Measurements from ENCODE around the gene DCC.
"Not testable (repeated sequence)": the region's sequence is repeated elsewhere in the genome, so short reads cannot be mapped to it uniquely, and the experiment has no call there.

DCC gene

GRCh38 chr18:52348209-52348608, 8.2 kb downstream of the DCC start:
- no peak overlapping the region for H3K9ac ChIP-seq (ENCODE audit: low read depth, low read length)
- WGBS, result 94% methylated on average over 3 of the region's 3 CpGs
- peaks cover 3% of the 10 kb centered on the region; the same call in 1 of the 2 replicates for H3K9me3 ChIP-seq (ENCODE audit: insufficient read depth, low read depth, low read length)
- H3K27me3 ChIP-seq (ENCODE audit: insufficient read depth, low read length), result no peaks in the 10 kb centered on the region
- no peak overlapping the region for H3K4me3 ChIP-seq (ENCODE audit: low read length)
- H3K36me3 ChIP-seq (ENCODE audit: insufficient read depth, low read length), result no peaks in the 10 kb centered on the region
- H3K27ac ChIP-seq (ENCODE audit: low read depth, low read length), result no peak overlapping the region
- no peaks in the 10 kb centered on the region for H3K4me1 ChIP-seq (ENCODE audit: insufficient read depth, low read length)

DNA sequence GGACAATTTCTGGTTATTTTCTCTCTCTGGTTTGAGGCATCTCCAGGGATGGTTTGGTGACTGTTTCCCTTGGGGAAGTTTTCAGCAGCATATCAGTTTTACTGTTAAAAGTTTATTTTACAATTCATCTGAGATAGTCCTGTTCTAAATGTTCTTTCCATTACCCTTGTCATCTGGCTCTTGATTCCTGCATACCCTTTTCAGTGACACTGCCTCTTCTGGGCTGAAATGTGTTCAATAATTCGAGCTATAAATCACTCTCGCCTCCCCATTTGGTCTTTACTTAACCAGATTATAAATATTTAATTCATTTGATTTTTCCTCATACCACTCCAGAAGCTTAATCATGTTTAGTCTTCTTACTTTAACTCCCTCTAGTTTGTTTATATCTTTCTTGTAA, 9.5 kb downstream of the DCC start:
- Histone ChIP-seq H3K27me3 (ENCODE audit: insufficient read depth, low read length) (no peaks in the 10 kb centered on the region), H3K9me3 (ENCODE audit: insufficient read depth, low read depth, low read length) (peaks cover 3% of the 10 kb centered on the region; the same call in 1 of the 2 replicates), H3K36me3 (ENCODE audit: insufficient read depth, low read length) (no peaks in the 10 kb centered on the region), H3K4me1 (ENCODE audit: insufficient read depth, low read length) (no peaks in the 10 kb centered on the region), H3K27ac (ENCODE audit: low read depth, low read length) (no peak overlapping the region), H3K4me3 (ENCODE audit: low read length) (no peak overlapping the region), H3K9ac (ENCODE audit: low read depth, low read length) (no peak overlapping the region)
- 74% methylated on average over 2 of the region's 2 CpGs for WGBS

DNA sequence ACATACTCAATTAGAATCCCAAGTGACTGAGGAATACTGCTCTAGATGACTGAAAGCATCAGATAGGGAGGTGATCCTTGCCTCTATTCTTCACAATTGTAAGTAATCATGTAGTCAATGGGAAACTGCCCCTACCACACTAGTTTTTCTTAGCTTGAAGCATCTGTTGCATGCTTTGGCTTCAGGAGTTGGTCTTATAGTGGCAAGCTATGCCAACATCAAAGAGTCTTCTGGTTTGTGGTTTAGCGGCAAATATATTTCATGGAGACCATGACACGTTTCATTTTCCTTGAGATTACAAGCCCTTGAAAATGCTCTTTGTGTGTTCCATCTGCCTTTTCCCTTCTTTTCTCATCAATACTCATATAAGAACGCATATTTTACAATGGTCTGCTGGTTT, 12.9 kb downstream of the DCC start:
- no peak overlapping the region for H3K27ac ChIP-seq (ENCODE audit: low read depth, low read length)
- H3K4me1 ChIP-seq (ENCODE audit: insufficient read depth, low read length), result no peaks in the 10 kb centered on the region
- H3K27me3 ChIP-seq (ENCODE audit: insufficient read depth, low read length), result no peaks in the 10 kb centered on the region
- no peak overlapping the region for H3K4me3 ChIP-seq (ENCODE audit: low read length)
- no peaks in the 10 kb centered on the region for H3K36me3 ChIP-seq (ENCODE audit: insufficient read depth, low read length)
- 97% methylated on average over 3 of the region's 3 CpGs for WGBS
- peaks cover 2% of the 10 kb centered on the region; the same call in 1 of the 2 replicates for H3K9me3 ChIP-seq (ENCODE audit: insufficient read depth, low read depth, low read length)
- H3K9ac ChIP-seq (ENCODE audit: low read depth, low read length), result no peak overlapping the region

DNA sequence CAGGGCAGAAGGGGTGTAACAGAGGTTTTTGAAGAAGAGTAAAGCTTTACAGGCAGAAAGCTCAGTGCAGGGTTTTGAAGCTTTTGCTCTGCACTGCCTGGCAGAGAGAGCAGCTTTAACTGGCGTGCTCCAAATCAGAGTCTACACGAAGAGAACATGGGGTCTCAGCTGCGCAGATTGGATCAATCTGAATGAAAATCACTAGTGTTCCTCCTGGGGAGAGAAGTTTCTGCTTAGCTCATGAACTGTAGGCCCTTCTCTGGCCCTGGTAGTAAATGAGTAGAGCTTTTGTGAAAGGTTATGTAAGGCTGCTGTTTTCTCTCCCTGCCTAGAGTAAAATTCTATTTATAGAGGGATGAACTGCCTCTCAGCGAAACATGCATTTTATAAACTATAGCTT, 13.6 kb downstream of the DCC start:
- Histone ChIP-seq H3K9ac (ENCODE audit: low read depth, low read length) (no peak overlapping the region), H3K4me3 (ENCODE audit: low read length) (no peak overlapping the region), H3K27ac (ENCODE audit: low read depth, low read length) (no peak overlapping the region), H3K36me3 (ENCODE audit: insufficient read depth, low read length) (no peaks in the 10 kb centered on the region), H3K9me3 (ENCODE audit: insufficient read depth, low read depth, low read length) (no peaks in the 10 kb centered on the region), H3K4me1 (ENCODE audit: insufficient read depth, low read length) (no peaks in the 10 kb centered on the region), H3K27me3 (ENCODE audit: insufficient read depth, low read length) (no peaks in the 10 kb centered on the region)
- 81% methylated on average over 3 of the region's 4 CpGs for WGBS

DNA sequence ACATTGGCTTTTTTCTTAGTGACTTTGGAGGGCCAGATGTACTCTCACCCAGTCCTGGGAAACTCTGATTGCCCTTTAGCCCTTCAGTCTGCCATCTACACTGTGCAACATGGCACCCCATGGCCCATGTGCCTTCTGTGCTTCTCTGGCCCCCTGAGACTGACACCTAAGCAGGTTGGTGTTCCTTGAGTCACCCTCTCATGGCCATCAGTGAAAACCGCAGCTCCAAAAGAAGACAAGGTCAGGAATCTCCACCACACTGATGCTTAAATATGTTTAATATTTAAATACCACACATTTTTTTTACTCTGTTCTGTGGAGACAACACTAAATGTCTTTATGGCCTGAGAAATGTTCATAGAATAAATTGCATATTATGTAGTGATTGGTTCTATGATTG, 23.9 kb downstream of the DCC start:
- Histone ChIP-seq H3K9ac (ENCODE audit: low read depth, low read length) (no peak overlapping the region), H3K36me3 (ENCODE audit: insufficient read depth, low read length) (no peaks in the 10 kb centered on the region), H3K9me3 (ENCODE audit: insufficient read depth, low read depth, low read length) (no peaks in the 10 kb centered on the region), H3K4me3 (ENCODE audit: low read length) (no peak overlapping the region), H3K27ac (ENCODE audit: low read depth, low read length) (no peak overlapping the region), H3K27me3 (ENCODE audit: insufficient read depth, low read length) (no peaks in the 10 kb centered on the region), H3K4me1 (ENCODE audit: insufficient read depth, low read length) (no peaks in the 10 kb centered on the region)
- WGBS, result 93% methylated on average over 1 of the region's 1 CpG

DNA sequence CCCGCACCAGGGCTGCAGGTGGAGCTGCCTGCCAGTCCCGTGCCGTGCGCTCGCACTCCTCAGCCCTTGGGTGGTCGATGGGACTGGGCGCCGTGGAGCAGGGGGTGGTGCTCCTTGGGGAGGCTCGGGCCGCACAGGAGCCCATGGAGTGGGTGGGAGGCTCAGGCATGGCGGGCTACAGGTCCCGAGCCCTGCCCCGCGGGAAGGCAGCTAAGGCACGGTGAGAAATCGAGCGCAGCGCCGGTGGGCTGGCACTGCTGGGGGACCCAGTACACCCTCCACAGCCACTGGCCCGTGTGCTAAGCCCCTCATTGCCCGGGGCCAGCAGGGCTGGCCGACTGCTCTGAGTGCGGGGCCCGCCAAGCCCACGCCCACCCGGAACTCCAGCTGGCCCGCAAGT, 26.9 kb downstream of the DCC start:
- not testable (repeated sequence) for H3K4me1 ChIP-seq (ENCODE audit: insufficient read depth, low read length); H3K27ac ChIP-seq (ENCODE audit: low read depth, low read length); H3K27me3 ChIP-seq (ENCODE audit: insufficient read depth, low read length); H3K9me3 ChIP-seq (ENCODE audit: insufficient read depth, low read depth, low read length); H3K36me3 ChIP-seq (ENCODE audit: insufficient read depth, low read length); H3K9ac ChIP-seq (ENCODE audit: low read depth, low read length); H3K4me3 ChIP-seq (ENCODE audit: low read length)
- 94% methylated on average over 27 of the region's 27 CpGs for WGBS

DNA sequence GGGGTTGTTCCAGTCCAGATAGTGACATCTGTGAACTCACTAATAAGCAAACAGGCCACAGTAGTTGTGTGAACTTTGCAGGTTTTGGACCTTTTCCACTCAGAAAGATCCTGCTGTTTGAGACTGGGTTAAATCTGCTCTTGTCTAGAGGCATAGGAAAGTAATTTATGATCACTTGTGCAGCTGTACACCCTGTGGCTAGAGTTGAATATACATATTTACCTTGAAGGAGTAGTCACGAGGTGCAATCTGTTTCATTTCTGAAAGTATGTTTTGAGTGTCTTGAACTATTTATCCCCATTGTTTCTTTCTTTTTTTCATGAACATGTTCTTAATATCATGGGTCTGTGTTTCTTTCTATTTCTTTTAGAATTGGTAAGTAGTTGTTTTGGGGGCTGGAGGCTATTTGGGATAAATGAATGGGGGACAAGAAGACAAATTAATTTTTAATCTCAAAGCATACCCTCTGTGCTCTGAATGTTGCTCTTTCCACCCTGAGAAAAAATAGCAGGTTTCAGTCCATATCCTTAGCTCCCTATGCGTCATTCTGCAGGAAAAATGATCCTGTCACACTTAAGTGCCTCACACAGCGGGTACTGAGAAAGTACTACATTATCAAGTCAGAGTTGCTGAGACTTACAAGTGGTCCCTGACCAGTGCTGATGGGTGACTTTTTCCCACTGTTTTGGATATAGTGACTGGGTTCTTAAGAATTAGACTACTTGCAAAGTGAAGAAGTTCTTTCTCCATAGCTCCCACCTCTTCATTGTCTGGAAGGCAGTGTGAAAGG, 28.2 kb downstream of the DCC start:
- no peaks in the 10 kb centered on the region for H3K27me3 ChIP-seq (ENCODE audit: insufficient read depth, low read length)
- 97% methylated on average over 3 of the region's 3 CpGs for WGBS
- no peaks in the 10 kb centered on the region for H3K9me3 ChIP-seq (ENCODE audit: insufficient read depth, low read depth, low read length)
- H3K4me3 ChIP-seq (ENCODE audit: low read length), result no peak overlapping the region
- H3K36me3 ChIP-seq (ENCODE audit: insufficient read depth, low read length), result no peaks in the 10 kb centered on the region
- H3K27ac ChIP-seq (ENCODE audit: low read depth, low read length), result no peak overlapping the region
- H3K9ac ChIP-seq (ENCODE audit: low read depth, low read length), result no peak overlapping the region
- no peaks in the 10 kb centered on the region for H3K4me1 ChIP-seq (ENCODE audit: insufficient read depth, low read length)

GRCh38 chr18:52370841-52371240, 30.8 kb downstream of the DCC start:
- H3K9me3 ChIP-seq (ENCODE audit: insufficient read depth, low read depth, low read length), result no peaks in the 10 kb centered on the region

GRCh38 chr18:52376104-52376503, 36.1 kb downstream of the DCC start:
- H3K36me3 ChIP-seq (ENCODE audit: insufficient read depth, low read length), result no peaks in the 10 kb centered on the region
- H3K9ac ChIP-seq (ENCODE audit: low read depth, low read length), result no peak overlapping the region
- H3K9me3 ChIP-seq (ENCODE audit: insufficient read depth, low read depth, low read length), result no peaks in the 10 kb centered on the region
- H3K27me3 ChIP-seq (ENCODE audit: insufficient read depth, low read length), result no peaks in the 10 kb centered on the region
- no peak overlapping the region for H3K27ac ChIP-seq (ENCODE audit: low read depth, low read length)
- 100% methylated on average over 1 of the region's 1 CpG for WGBS
- no peak overlapping the region for H3K4me3 ChIP-seq (ENCODE audit: low read length)
- H3K4me1 ChIP-seq (ENCODE audit: insufficient read depth, low read length), result no peaks in the 10 kb centered on the region

More at GRCh38 chr18:52370841-52371240, 30.8 kb downstream of the DCC start:
- Histone ChIP-seq H3K9ac (ENCODE audit: low read depth, low read length) (no peak overlapping the region), H3K4me1 (ENCODE audit: insufficient read depth, low read length) (no peaks in the 10 kb centered on the region), H3K4me3 (ENCODE audit: low read length) (no peak overlapping the region), H3K27me3 (ENCODE audit: insufficient read depth, low read length) (no peaks in the 10 kb centered on the region), H3K36me3 (ENCODE audit: insufficient read depth, low read length) (no peaks in the 10 kb centered on the region), H3K27ac (ENCODE audit: low read depth, low read length) (no peak overlapping the region)
- 94% methylated on average over 2 of the region's 2 CpGs for WGBS

DNA sequence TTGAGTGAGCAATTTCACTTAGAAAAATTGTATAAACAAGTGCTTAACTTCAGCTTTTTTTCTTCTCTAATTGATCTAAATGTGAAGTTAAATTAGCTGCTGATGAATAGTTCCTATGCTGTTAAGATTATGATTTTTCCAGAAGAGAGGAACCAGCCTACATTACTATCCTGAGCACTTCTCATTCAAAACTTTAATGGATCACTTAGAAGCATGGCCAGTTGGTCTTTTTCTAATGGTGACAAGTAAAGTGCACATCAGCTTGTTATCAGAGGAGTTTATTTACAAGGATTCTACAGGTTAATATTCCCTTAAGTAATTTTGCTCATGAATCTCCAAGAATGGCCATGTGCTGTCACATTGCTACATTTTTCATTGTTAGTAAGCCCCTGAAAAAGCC, 37.1 kb downstream of the DCC start:
- H3K4me3 ChIP-seq (ENCODE audit: low read length), result no peak overlapping the region
- no peak overlapping the region for H3K9ac ChIP-seq (ENCODE audit: low read depth, low read length)
- H3K9me3 ChIP-seq (ENCODE audit: insufficient read depth, low read depth, low read length), result no peaks in the 10 kb centered on the region
- no peaks in the 10 kb centered on the region for H3K27me3 ChIP-seq (ENCODE audit: insufficient read depth, low read length)
- no peaks in the 10 kb centered on the region for H3K4me1 ChIP-seq (ENCODE audit: insufficient read depth, low read length)
- no peak overlapping the region for H3K27ac ChIP-seq (ENCODE audit: low read depth, low read length)
- H3K36me3 ChIP-seq (ENCODE audit: insufficient read depth, low read length), result no peaks in the 10 kb centered on the region

DNA sequence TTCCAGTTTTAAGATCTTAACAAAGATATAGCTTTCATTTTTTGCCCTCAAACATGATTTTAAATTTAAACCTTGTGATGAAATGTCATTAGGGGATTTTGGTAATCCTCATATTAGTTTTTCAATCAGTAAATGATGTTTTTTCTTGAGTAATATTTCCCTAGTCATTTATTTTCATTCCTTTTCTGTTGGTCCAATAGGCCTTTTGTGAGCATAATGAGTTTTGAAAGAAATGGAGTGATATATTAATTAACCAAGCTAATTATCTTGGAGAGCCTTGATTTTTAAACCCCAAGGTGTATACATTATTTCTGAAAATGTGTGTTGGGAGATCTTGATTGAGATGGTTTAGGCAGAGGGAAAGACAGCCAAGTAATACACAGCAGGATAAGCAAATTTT, 46.3 kb downstream of the DCC start:
- H3K9ac ChIP-seq (ENCODE audit: low read depth, low read length), result no peak overlapping the region
- H3K27me3 ChIP-seq (ENCODE audit: insufficient read depth, low read length), result no peaks in the 10 kb centered on the region
- H3K36me3 ChIP-seq (ENCODE audit: insufficient read depth, low read length), result no peaks in the 10 kb centered on the region
- no peaks in the 10 kb centered on the region for H3K9me3 ChIP-seq (ENCODE audit: insufficient read depth, low read depth, low read length)
- H3K27ac ChIP-seq (ENCODE audit: low read depth, low read length), result no peak overlapping the region
- no peaks in the 10 kb centered on the region for H3K4me1 ChIP-seq (ENCODE audit: insufficient read depth, low read length)
- H3K4me3 ChIP-seq (ENCODE audit: low read length), result no peak overlapping the region

GRCh38 chr18:52387175-52387574, 47.2 kb downstream of the DCC start:
- 84% methylated on average over 3 of the region's 3 CpGs for WGBS
- Histone ChIP-seq H3K9ac (ENCODE audit: low read depth, low read length) (no peak overlapping the region), H3K27me3 (ENCODE audit: insufficient read depth, low read length) (no peaks in the 10 kb centered on the region)

More at GRCh38 chr18:52387175-52387574, 47.2 kb downstream of the DCC start:
- H3K27ac ChIP-seq (ENCODE audit: low read depth, low read length), result no peak overlapping the region
- H3K36me3 ChIP-seq (ENCODE audit: insufficient read depth, low read length), result no peaks in the 10 kb centered on the region
- no peaks in the 10 kb centered on the region for H3K4me1 ChIP-seq (ENCODE audit: insufficient read depth, low read length)
- H3K4me3 ChIP-seq (ENCODE audit: low read length), result no peak overlapping the region
- no peaks in the 10 kb centered on the region for H3K9me3 ChIP-seq (ENCODE audit: insufficient read depth, low read depth, low read length)

Data from HUES64 (cell line).